A549 treated with AZD9567 at 1 μM for 4 hours (cell line): ENCODE data around the gene CHMP2A. TPM values are rescaled to one million over a fixed set of nuclear protein-coding genes. Genes with fewer than 3 reads are reported as not detected.

ENCODE experiments used
- total RNA-seq: library from RNA; stranded (reverse); fragments of 200-300 nt; extraction: Qiagen RNA extraction; gene quantifications from 5 replicates; pipeline ENCODE4 v1.2.3, GENCODE V29; 2022; ENCODE audit not compliant: insufficient read depth

The CHMP2A gene
- total RNA-seq: 170 to 217 TPM (median 191 TPM) in 5 replicates

DNA sequence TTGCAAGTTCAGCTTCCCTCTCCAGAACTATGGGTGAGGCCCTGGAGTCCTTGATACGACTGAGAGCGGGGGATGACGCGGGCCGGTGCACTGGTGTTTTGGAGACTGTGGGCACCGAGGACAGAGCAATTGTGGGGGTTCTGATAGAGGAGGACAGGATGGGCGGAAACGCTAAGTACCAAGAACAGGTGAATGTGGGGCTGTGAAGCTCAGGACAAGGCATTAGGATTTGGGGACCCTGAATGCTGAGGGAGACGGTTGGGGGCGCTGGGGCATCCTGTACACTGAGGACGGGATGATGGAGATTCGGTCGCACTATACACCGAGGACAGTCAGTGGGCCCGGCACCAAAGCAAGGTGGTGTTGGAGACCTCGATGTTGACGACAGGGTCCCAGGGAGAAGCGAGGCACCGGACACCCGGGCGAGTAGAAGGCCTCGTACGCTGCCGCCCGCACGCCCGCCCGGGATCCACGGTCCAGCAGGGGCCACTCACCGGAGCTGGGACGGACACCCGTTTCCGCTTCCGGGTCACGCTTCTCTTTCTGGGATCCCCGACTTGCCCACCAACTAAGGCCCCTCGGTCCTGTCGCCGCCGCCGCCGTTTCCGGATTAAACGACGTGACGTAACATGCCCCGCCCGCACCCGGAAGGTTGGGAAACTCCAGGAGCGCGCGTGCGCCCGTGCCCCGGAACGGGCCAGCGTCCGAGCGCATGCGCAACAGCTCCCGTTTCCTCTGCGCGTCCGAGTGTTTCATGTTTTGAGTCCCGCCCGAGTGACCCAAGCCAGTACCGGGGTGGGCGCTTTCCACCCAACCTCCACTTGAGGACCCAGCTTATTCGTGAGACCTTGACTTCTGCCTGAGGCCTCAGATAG, at the start of gene CHMP2A:
Gene CHMP2A, minus strand, starts transcription at position 612 of the 875 bp plus-strand sequence. CDS start 893 bp downstream, outside the sequence.

DNA sequence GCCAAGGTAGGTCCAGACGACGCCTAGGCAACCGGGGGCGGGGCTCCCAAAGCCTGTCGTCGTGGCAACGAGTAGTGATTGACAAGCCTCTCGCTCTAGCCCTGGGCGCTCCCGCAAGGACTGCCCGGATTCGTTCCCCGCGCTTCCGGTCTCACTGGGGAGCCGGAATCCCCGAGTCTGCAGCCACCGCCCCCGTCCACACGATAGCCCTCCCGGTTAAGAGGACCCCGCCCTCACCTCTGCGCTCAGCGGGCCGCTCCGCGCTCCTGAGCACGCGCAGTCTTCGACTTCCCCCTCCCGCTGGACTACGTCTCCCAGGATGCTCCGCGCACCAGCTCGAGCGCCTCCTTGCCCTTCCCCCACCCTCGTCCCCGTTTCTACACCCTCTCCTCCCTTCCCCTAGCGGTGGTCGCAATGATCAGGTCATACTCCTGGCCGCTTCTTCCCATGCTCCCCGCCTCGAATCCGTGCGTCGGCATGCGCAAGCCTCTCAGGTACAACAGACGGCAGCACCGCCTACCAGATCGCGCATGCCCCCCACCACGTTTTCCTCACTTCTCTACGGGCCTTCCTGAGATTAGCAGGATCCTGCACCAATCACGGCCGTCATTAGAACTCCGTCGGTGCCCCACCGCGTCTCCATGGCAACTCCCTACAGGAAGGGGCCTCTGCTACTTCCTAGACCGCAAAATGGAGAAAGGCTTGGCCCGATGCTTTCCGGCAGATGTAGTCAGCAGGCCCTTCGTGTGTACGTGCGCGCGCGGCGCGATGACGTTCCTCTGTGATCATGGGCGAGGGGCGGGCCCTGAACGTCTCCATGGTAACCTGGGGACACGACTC, 18.1 kb upstream of the CHMP2A start, which contains the start of gene MZF1:
Gene MZF1, minus strand, starts transcription at position 518 of the 840 bp plus-strand sequence. CDS start 1,946 bp downstream, outside the sequence.

DNA sequence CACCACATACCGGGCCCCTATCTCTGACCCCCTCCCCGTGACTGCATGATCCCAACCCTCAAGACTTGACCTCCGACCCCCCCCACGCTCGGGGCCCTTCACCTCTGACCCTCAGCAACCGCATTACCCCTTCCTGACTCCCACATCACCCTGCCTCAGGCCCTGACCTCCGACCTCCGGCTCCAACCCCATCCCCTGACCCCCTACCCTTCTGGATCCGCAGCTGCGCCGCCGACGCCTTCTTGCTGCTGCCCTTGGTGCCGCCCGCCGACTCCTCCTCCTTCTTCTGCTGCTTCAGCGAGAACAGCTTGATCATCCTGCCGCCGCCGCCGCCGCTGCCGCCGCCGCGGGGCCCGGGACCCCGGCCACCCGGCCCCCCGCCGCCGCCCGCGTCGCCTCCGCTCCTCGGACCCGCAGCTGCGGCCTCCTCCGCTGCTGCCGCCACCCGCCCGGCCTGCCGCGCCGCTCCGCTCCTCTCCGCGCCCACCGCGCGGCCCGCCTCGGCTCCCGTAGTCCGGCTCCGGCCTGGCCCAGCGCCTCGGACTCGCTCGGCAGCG, 3.2 kb upstream of the CHMP2A start, which contains the start of gene UBE2M:
Gene UBE2M, minus strand, starts transcription at position 546 of the 557 bp plus-strand sequence. Its CDS starts 230 bp downstream, at position 316.

DNA sequence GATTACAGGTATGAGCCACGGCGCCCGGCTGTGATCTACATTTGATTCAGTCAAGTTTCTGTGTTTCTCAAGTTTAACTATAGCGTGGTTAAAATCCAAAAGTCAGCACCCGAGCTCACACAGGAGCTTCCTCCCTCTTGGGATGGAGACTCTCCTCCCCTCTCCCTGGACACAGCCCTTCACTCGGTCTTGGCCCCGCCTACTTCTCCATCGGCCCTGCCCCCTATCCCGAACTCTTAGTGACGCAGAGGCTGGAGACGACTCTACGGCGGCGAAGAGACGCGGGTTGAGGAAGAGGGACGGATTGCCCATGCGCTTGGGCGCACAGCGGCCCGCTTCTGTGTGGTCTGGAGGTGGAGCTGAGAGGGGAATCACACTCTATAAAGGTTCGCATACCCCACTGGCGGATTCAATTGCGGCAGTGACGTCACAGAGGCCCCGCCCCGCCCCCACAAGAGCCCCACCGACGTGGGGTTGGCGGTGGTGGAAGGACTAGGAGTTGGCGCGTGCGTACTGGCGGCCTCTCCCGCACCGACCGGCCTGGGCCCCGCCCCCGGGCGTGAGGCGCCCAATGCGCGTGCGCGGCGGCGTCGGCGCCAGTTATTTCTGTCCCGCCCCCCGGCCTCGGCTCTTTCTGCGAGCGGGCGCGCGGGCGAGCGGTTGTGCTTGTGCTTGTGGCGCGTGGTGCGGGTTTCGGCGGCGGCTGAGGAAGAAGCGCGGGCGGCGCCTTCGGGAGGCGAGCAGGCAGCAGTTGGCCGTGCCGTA, 10.9 kb downstream of the CHMP2A start, which contains the start of gene TRIM28:
Gene TRIM28, plus strand, starts transcription at position 239 of the 765 bp plus-strand sequence. CDS start 694 bp downstream, outside the sequence.

DNA sequence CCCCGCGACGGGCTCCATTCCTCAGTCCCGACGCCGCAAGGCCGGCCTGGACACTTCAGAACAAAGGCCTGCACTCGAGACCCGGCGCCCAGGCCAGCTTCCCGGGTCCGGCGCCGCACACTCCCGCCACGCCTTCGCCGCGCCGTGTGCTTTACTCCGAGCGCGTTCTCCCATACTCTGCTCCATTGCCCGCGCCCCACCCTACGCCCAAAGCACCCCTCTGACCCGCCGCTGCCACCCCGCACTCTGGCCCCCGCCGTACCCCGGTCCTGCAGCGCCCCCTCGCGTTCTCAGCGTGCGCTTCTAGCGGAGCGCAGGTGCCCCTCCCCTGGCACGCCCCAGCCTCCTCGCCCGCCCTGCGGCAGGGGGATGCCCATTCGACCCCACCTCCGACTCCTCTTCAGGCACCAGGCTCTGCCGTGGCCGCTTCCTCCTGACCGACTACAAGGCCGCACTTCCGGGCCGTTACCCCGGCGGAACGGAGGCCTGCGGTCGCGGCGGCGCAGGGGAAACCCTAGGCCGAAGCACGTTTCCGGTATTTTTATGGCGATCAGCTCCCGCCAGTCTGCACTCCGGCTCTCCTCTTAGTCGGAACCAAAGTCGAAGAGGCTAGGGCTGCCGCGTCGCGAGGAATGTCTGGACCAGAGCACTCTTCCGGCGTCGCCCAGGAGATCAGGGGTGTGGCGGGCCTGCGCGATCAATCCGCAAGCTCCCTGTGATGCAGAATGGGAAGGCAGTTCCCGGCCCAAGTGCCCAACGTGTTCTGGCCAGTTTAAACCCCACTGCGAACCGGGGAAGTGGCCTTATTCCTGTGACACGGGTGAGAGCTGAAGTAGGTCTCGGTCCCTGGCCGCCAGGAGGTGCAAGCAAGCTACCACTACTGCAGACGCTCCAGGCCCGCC, 35.3 kb downstream of the CHMP2A start, which contains the start of gene ZBTB45:
Gene ZBTB45, minus strand, starts transcription at position 456 of the 902 bp plus-strand sequence. CDS start 2,137 bp downstream, outside the sequence.

DNA sequence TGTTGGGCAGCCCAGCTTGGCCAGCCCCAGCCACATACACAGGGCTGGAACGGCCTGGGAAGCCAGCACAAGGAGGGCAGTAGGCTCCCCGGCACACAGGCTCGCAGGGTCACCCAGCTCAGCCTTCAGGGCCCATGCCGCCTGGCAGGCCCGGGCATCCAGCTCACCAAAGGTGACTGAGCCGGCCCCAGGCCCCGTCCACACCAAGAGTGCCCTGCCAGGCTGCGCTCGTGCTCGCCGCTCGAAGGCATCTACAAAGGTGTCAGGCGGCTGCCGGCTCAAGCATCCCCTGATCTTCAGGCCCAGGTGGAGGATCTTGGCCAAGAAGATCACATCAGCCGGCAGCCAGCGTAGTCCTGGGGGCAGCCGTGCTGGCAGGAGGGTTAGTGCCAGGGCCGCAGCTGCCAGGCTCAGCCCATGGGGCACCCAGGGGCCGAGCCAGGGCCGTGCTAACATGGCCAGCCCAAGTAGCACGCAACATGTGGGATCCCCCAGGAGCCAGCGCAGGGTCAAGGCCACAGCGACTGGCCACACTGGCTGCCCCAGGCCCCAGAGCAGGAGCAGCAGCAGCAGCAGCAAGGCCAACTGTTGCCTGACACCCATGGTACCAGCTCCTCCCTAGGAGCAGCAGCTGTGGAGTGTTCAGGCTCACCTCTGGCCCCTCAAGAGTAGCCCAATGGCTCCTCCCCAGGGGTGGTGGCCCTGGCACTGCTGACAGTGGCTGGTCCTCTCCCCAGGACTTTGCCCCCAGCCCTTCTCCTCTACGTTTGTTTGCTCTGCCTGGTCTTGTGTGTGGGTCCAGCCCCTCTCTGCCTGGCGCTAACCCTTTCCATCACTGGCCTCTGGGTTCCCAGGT, 43.3 kb downstream of the CHMP2A start, which contains the start of gene SLC27A5:
Gene SLC27A5, minus strand, starts transcription at position 640 of the 856 bp plus-strand sequence. Its CDS starts 37 bp downstream, at position 603.

Other genes starting within 250 kb of the CHMP2A start
- 93.1 to 105 TPM (median 103 TPM) in 5 replicates for gene ERVK3-1, start 249.7 kb downstream of the CHMP2A start, total RNA-seq
- gene ZSCAN22, start 228.1 kb downstream of the CHMP2A start, total RNA-seq: 2.4 to 3.1 TPM (median 2.6 TPM) in 5 replicates
- gene A1BG, start 201.6 kb downstream of the CHMP2A start, total RNA-seq: 10.8 to 14.5 TPM (median 13.4 TPM) in 5 replicates
- 1.2 to 1.5 TPM (median 1.4 TPM) in 4 of 5 replicates, not detected in the other for gene ZNF497, start 192.4 kb downstream of the CHMP2A start, total RNA-seq
- 1.0 to 2.0 TPM (median 1.6 TPM) in 5 replicates for gene ZNF837, start 174.1 kb downstream of the CHMP2A start, total RNA-seq
- 2,020 to 2,699 TPM (median 2,590 TPM) in 5 replicates for gene RPS5, start 167.8 kb downstream of the CHMP2A start, total RNA-seq
- gene RNF225, start 159.4 kb downstream of the CHMP2A start, total RNA-seq: 0.10 to 0.24 TPM in 2 of 5 replicates, not detected in the others
- gene ZNF584, start 146.5 kb downstream of the CHMP2A start, total RNA-seq: 18.6 to 21.4 TPM (median 20.5 TPM) in 5 replicates
- 0.08 to 0.12 TPM (median 0.09 TPM) in 4 of 5 replicates, not detected in the other for gene ZNF132, start 115.0 kb downstream of the CHMP2A start, total RNA-seq
- gene ZNF324B, start 103.5 kb downstream of the CHMP2A start, total RNA-seq: 5.8 to 7.1 TPM (median 6.2 TPM) in 5 replicates
- 5.8 to 12.1 TPM (median 10.4 TPM) in 5 replicates for gene ZNF324, start 88.0 kb downstream of the CHMP2A start, total RNA-seq
- gene ZNF446, start 78.8 kb downstream of the CHMP2A start, total RNA-seq: 7.8 to 13.1 TPM (median 12.7 TPM) in 5 replicates
- 27.6 to 32.4 TPM (median 31.5 TPM) in 5 replicates for gene SLC27A5, start 43.1 kb downstream of the CHMP2A start, total RNA-seq
- gene ZBTB45, start 35.3 kb downstream of the CHMP2A start, total RNA-seq: 12.8 to 19.5 TPM (median 19.0 TPM) in 5 replicates
- 709 to 983 TPM (median 807 TPM) in 5 replicates for gene TRIM28, start 11.0 kb downstream of the CHMP2A start, total RNA-seq
- gene UBE2M, start 3.5 kb upstream of the CHMP2A start, total RNA-seq: 127 to 145 TPM (median 135 TPM) in 5 replicates
- gene MZF1, start 18.2 kb upstream of the CHMP2A start, total RNA-seq: 10.1 to 16.7 TPM (median 16.7 TPM) in 5 replicates